GM06990 (cell line): ENCODE results near the gene AKNA.

ENCODE experiments used
- DNase-seq: peaks from one replicate; pipeline ENCODE4 v3.0.0-alpha.2; 2011; ENCODE audit not compliant: insufficient read length; ENCODE audit errors: extremely low read depth
- H3K27me3 ChIP-seq: replicated peaks from 2 replicates; pipeline ENCODE4 v1.6.0; 2011; ENCODE audit warnings: low read length; ENCODE audit not compliant: control insufficient read depth, insufficient read depth
- H3K36me3 ChIP-seq: 2 replicates; pipeline ENCODE4 v1.5.1; 2011; ENCODE audit warnings: low read length; ENCODE audit not compliant: control insufficient read depth, insufficient read depth
- H3K4me3 ChIP-seq: replicated peaks from 2 replicates; pipeline ENCODE4 v1.5.1; 2011; ENCODE audit warnings: low read depth, mild to moderate bottlenecking, control low read depth, low read length
- TF ChIP-seq, protein P1 (sequence below): IDR thresholded peaks from 2 replicates; pipeline ENCODE4 v1.5.1; 2011; ENCODE audit warnings: low read length, control low read depth, mild to moderate bottlenecking, inconsistent platforms; ENCODE audit not compliant: insufficient read depth, poor library complexity, severe bottlenecking

AKNA gene

DNA sequence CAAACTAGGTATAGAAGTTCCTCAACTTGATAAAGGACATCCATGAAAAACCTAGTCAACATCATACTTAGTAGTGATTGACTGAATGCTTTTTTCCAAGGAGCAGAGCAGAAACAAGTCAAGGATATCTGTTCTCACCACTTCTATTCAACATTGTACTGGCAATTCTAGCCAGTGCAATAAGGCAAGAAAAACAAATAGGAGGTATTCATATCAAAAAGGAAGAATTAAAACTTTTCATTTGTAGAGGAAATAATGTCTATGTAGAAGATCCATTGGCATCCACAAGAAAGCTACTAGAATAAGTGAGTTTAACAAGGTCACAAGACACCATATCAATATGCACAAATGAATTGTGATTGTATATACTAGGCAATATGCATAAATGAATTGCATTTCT, 93.1 kb downstream of the AKNA start:
- TF ChIP-seq, protein P1, sequence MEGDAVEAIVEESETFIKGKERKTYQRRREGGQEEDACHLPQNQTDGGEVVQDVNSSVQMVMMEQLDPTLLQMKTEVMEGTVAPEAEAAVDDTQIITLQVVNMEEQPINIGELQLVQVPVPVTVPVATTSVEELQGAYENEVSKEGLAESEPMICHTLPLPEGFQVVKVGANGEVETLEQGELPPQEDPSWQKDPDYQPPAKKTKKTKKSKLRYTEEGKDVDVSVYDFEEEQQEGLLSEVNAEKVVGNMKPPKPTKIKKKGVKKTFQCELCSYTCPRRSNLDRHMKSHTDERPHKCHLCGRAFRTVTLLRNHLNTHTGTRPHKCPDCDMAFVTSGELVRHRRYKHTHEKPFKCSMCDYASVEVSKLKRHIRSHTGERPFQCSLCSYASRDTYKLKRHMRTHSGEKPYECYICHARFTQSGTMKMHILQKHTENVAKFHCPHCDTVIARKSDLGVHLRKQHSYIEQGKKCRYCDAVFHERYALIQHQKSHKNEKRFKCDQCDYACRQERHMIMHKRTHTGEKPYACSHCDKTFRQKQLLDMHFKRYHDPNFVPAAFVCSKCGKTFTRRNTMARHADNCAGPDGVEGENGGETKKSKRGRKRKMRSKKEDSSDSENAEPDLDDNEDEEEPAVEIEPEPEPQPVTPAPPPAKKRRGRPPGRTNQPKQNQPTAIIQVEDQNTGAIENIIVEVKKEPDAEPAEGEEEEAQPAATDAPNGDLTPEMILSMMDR: no peak

GRCh38 chr9:114291886-114292590, 95.7 kb downstream of the AKNA start:
- Histone ChIP-seq H3K36me3 (no peaks in the 10 kb centered on the region), H3K27me3 (no peaks in the 10 kb centered on the region), H3K4me3 (no peak overlapping the region)
- DNase-seq: no peak
- TF ChIP-seq, protein P1: no peak

More for the DNA sequence above, 93.1 kb downstream of the AKNA start:
- no peak for DNase-seq
- Histone ChIP-seq H3K27me3 (no peaks in the 10 kb centered on the region), H3K4me3 (no peak overlapping the region), H3K36me3 (no peaks in the 10 kb centered on the region)

DNA sequence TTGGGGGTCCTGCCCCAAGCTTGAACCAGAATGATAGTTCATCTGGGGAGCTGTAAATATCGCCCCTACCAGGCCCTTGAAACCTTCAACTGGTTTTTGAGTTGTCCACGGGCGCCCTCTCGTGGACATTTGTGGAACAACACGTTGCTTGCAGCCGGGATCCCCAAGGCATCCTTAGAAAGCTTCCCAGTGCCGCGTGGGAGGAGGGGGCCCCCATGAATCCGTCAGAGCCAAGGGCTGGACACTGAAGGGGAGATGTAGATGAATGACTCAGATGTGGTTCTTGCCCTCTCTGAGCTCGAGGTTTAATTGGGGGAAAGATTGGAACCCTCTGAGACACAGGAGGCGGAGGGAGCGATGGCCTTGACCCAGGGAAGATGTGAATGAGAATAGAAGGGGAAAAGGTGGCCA, 96.7 kb downstream of the AKNA start:
- Histone ChIP-seq H3K27me3 (no peaks in the 10 kb centered on the region; the same call in 1 of the 2 replicates), H3K4me3 (no peak overlapping the region), H3K36me3 (no peaks in the 10 kb centered on the region)
- DNase-seq: peak; percentile 20
- TF ChIP-seq, protein P1: peak; percentile 89

GRCh38 chr9:114290561-114290986, 97.2 kb downstream of the AKNA start:
- no peak for DNase-seq
- Histone ChIP-seq H3K36me3 (no peaks in the 10 kb centered on the region), H3K27me3 (no peaks in the 10 kb centered on the region; the same call in 1 of the 2 replicates), H3K4me3 (no peak overlapping the region)
- TF ChIP-seq, protein P1: no peak

DNA sequence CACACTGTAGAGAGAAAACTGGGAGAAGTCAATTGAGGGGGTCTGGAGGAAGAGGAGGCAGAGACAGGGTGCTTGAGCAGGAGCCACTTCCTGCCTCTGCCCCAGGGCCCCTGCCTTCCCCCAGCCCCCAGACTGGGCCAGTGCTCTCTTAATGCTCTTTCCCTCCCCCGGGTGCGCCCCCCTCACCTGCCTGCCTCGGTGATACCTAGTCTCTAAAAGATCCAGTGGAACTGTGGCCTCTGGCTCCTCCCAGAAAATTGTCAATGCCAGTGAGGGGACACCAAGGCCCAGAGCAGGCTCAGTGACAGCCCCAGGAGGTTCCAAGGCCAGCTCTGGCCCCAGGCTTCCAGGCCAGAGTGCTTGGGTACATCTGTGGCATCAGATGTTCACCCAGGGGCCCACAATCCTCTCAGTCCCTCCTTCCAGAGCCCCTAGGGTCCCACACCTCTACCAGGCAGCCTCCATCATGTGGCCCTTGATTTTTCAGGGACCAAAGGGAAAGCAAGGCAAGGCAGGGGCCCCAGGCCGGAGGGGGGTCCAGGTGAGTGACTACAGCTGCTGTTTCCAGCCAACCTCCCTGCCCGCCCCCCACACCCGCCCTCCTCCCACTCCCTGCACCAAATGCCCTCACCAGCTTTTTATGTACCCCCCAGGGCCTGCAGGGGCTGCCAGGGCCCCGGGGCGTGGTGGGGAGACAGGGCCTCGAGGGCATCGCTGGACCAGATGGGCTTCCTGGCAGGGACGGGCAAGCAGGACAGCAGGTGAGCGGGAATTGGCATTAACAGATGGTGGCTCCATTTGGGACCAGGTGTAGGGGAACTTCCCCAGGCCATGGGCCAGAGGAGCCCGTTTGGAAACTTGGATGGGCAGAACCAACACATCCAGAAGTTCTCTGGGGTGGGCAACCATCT, 98.0 kb downstream of the AKNA start:
- no peaks in the 10 kb centered on the region for H3K36me3 ChIP-seq
- no peak overlapping the region for H3K4me3 ChIP-seq
- TF ChIP-seq, protein P1: no peak
- no peaks in the 10 kb centered on the region; the same call in 1 of the 2 replicates for H3K27me3 ChIP-seq
- no peak for DNase-seq
